ENCODE data around the gene PAX6. TPM values are rescaled to one million over a fixed set of nuclear protein-coding genes. Genes with fewer than 3 reads are reported as not detected.

Gene PAX6
- total RNA-seq, 1 experiment from 2014 or later, result 0.49 TPM

GRCh38 chr11:31827455-31828206, 16.5 kb upstream of the PAX6 start:
- ChIA-PET POLR2A (no interaction called here), CTCF (no interaction called here)
- Histone ChIP-seq H3K27me3 (ENCODE audit: control insufficient read depth, insufficient read depth, low read length) (peaks cover 15% of the 10 kb centered on the region), H3K4me1 (ENCODE audit: control insufficient read depth, insufficient read depth, low read length) (no peaks in the 10 kb centered on the region), H3K4me3 (ENCODE audit: low read depth in 2 of 2, low read length in 2 of 2) (no peak overlapping the region), H3K36me3 (ENCODE audit: control insufficient read depth, insufficient read depth, low read length) (no peaks in the 10 kb centered on the region), H3K27ac (ENCODE audit: low read length) (no peak overlapping the region), H3K9me3 (ENCODE audit: control insufficient read depth, insufficient read depth, low read depth, low read length) (no peaks in the 10 kb centered on the region)
- in situ Hi-C loops (cut with HindIII; ENCODE audit: low pct_unique_long_range_greater_than_20kb, low sequenced_read_pairs) (no loop called here), intact Hi-C loops (cut with micrococcal nuclease; ENCODE audit: unreplicated experiment) (no loop called here)
- ATAC-seq (no peak), DNase-seq (ENCODE audit: low read depth, low spot score) (no peak)
- no TSS peak for BruUV-seq (replicated peaks)
- TF ChIP-seq SIN3A (IDR thresholded peaks at IDR 0.05; ENCODE audit: borderline replicate concordance, insufficient read depth, low read depth, low read length) (no peak), CTCF (IDR thresholded peaks at IDR 0.05) (no peak), POLR2AphosphoS5 (IDR thresholded peaks at IDR 0.05; ENCODE audit: low read depth, low read length) (no peak), TCF7L2 (IDR thresholded peaks at IDR 0.05; ENCODE audit: low read depth, low read length) (no peak), REST (IDR thresholded peaks at IDR 0.05; ENCODE audit: insufficient read depth in 1 of 2, low read depth in 2 of 2, low read length in 1 of 2) (no peak)

- no peak for TF ChIP-seq REST (IDR thresholded peaks at IDR 0.05; ENCODE audit: insufficient read depth in 1 of 2, low read depth in 2 of 2, low read length in 1 of 2)
- no peak for TF ChIP-seq POLR2AphosphoS5 (IDR thresholded peaks at IDR 0.05; ENCODE audit: low read depth, low read length)
- no peak for TF ChIP-seq CTCF (IDR thresholded peaks at IDR 0.05)
- TF ChIP-seq TCF7L2 (IDR thresholded peaks at IDR 0.05; ENCODE audit: low read depth, low read length), result no peak
- TF ChIP-seq SIN3A (IDR thresholded peaks at IDR 0.05; ENCODE audit: borderline replicate concordance, insufficient read depth, low read depth, low read length), result no peak
- CTCF ChIA-PET, result no interaction called here
- in situ Hi-C loops (cut with HindIII; ENCODE audit: low pct_unique_long_range_greater_than_20kb, low sequenced_read_pairs), result no loop called here
Observed at GRCh38 chr11:31826536-31827438, 15.7 kb upstream of the PAX6 start.

More at GRCh38 chr11:31826536-31827438, 15.7 kb upstream of the PAX6 start:
- POLR2A ChIA-PET, result no interaction called here
- DNase-seq (ENCODE audit: low read depth, low spot score), result no peak
- no TSS peak for BruUV-seq (replicated peaks)
- Histone ChIP-seq H3K9me3 (ENCODE audit: control insufficient read depth, insufficient read depth, low read depth, low read length) (no peaks in the 10 kb centered on the region), H3K27me3 (ENCODE audit: control insufficient read depth, insufficient read depth, low read length) (peaks cover 10% of the 10 kb centered on the region), H3K36me3 (ENCODE audit: control insufficient read depth, insufficient read depth, low read length) (no peaks in the 10 kb centered on the region), H3K4me3 (ENCODE audit: low read depth in 2 of 2, low read length in 2 of 2) (no peak overlapping the region), H3K27ac (ENCODE audit: low read length) (no peak overlapping the region), H3K4me1 (ENCODE audit: control insufficient read depth, insufficient read depth, low read length) (no peaks in the 10 kb centered on the region)
- ATAC-seq, result no peak
- intact Hi-C loops (cut with micrococcal nuclease; ENCODE audit: unreplicated experiment), result no loop called here
